Breast epithelium (tissue), 3 donors: ENCODE results near the gene COMMD6.

ENCODE experiments used
- POLR2A ChIP-seq: fragments of 450-650 bp; IDR thresholded peaks from one replicate; pipeline ENCODE4 v1.6.1; 2016; ENCODE audit warnings: antibody characterized with exemption, mild to moderate bottlenecking, moderate library complexity
- POLR2AphosphoS5 ChIP-seq, 3 donors: sonication (generic); formaldehyde crosslinking; IDR thresholded peaks; one replicate each; pipeline ENCODE4 v1.6.1; 2017; ENCODE audit warnings: antibody characterized with exemption in 3 of 3
- TF ChIP-seq, protein P1 (sequence below), 3 donors: fragments of 450-650 bp; IDR thresholded peaks; one replicate each; pipeline ENCODE4 v1.5.1; 2016 to 2017; ENCODE audit warnings: antibody characterized with exemption in 3 of 3, mild to moderate bottlenecking in 3 of 3, moderate library complexity in 3 of 3

DNA sequence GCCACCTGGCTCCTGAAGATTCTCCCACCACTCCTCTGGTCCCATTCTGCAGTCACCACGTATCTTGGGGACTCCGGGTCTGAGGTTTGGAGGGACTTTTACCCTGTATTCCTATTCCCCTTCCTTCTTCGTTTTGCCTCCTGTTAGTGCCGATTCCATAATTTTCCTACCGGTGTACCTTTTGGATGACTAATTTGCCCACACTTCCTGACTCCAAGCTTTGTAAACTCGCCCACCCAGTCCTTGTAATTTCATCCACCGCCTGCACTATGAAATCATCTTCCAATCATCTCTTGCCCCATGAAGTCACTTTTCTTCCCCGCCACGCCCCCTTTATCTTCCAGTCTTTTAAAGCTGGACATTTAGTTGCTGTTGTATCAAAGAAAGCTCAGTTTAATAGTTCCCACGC, 12.5 kb upstream of the COMMD6 start:
- TF ChIP-seq POLR2A (no peak), POLR2AphosphoS5 (IDR thresholded peaks at IDR 0.05) (no peak)
- TF ChIP-seq, protein P1, sequence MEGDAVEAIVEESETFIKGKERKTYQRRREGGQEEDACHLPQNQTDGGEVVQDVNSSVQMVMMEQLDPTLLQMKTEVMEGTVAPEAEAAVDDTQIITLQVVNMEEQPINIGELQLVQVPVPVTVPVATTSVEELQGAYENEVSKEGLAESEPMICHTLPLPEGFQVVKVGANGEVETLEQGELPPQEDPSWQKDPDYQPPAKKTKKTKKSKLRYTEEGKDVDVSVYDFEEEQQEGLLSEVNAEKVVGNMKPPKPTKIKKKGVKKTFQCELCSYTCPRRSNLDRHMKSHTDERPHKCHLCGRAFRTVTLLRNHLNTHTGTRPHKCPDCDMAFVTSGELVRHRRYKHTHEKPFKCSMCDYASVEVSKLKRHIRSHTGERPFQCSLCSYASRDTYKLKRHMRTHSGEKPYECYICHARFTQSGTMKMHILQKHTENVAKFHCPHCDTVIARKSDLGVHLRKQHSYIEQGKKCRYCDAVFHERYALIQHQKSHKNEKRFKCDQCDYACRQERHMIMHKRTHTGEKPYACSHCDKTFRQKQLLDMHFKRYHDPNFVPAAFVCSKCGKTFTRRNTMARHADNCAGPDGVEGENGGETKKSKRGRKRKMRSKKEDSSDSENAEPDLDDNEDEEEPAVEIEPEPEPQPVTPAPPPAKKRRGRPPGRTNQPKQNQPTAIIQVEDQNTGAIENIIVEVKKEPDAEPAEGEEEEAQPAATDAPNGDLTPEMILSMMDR (IDR thresholded peaks at IDR 0.05) = no peak
